Colonic mucosa (tissue), 4 donors: ENCODE measurements around the gene MLYCD. TPM values are rescaled to one million over a fixed set of nuclear protein-coding genes. Genes with fewer than 3 reads are reported as not detected.

Experiments
- DNase-seq: peaks from one replicate; pipeline ENCODE4 v3.0.0-alpha.2; 2020
- H3K27ac ChIP-seq: fragments of 200-600 bp; one replicate; pipeline ENCODE4 v1.8.0; 2021
- H3K27me3 ChIP-seq: fragments of 200-600 bp; one replicate; pipeline ENCODE4 v1.8.0; 2021
- H3K36me3 ChIP-seq: fragments of 200-600 bp; one replicate; pipeline ENCODE4 v1.8.0; 2021
- H3K4me1 ChIP-seq: fragments of 200-600 bp; one replicate; pipeline ENCODE4 v1.8.0; 2021; ENCODE audit warnings: mild to moderate bottlenecking
- H3K4me3 ChIP-seq: fragments of 200-600 bp; one replicate; pipeline ENCODE4 v1.8.0; 2021
- H3K9ac ChIP-seq, 2 donors: one replicate each; pipeline ENCODE4 v1.7.0; 2013; ENCODE audit warnings: control low read depth in 2 of 2, low read depth in 2 of 2, low read length in 2 of 2
- H3K9me3 ChIP-seq: fragments of 200-600 bp; one replicate; pipeline ENCODE4 v1.8.0; 2021
- CTCF ChIP-seq: fragments of 200-600 bp; IDR thresholded peaks from one replicate; pipeline ENCODE4 v1.8.0; 2022; ENCODE audit warnings: antibody characterized with exemption, mild to moderate bottlenecking
- intact Hi-C: fragments of 100-400 bp; cut with DNase I; formaldehyde crosslinking; loops from one replicate; pipeline ENCODE4 v1.14.1; 2022
- total RNA-seq, 2 donors: library from RNA; stranded (reverse); fragmentation: NEBNext Ultra II Directional in 1 of 2; extraction: Animal tissue kit (Norgen Biotek cat#: 25700) in 1 of 2; gene quantifications; one replicate each; pipeline ENCODE4 v1.2.1, GENCODE V29; 2021
- donor health status: healthy.
- donor health status: DM: no; HTN: no; CAD: no.
- donor health status: DM: no; HTN: no; CAD: no.

MLYCD gene
- total RNA-seq, 2 donors from 2014 or later = 5.5 to 10.6 TPM

GRCh38 chr16:83942074-83942473 lies 43.2 kb downstream of the MLYCD start:
- no peak for TF ChIP-seq CTCF
- Histone ChIP-seq H3K36me3 (no peaks in the 10 kb centered on the region), H3K9me3 (no peaks in the 10 kb centered on the region), H3K4me3 (no peak overlapping the region), H3K9ac (no peak overlapping the region), H3K4me1 (no peaks in the 10 kb centered on the region), H3K27me3 (no peaks in the 10 kb centered on the region), H3K27ac (no peak overlapping the region)
- no peak for DNase-seq
- intact Hi-C loops = no loop called here

GRCh38 chr16:83942815-83943515 lies 44.0 kb downstream of the MLYCD start:
- Histone ChIP-seq H3K27me3 (no peaks in the 10 kb centered on the region), H3K9ac (no peak overlapping the region), H3K4me1 (no peaks in the 10 kb centered on the region), H3K9me3 (no peaks in the 10 kb centered on the region), H3K27ac (no peak overlapping the region), H3K4me3 (no peak overlapping the region), H3K36me3 (no peaks in the 10 kb centered on the region)
- intact Hi-C loops = no loop called here
- TF ChIP-seq CTCF = no peak
- DNase-seq = no peak

- H3K9ac ChIP-seq = no peak overlapping the region
- H3K4me1 ChIP-seq = no peaks in the 10 kb centered on the region
- no peak overlapping the region for H3K4me3 ChIP-seq
- H3K27ac ChIP-seq = no peak overlapping the region
- H3K27me3 ChIP-seq = no peaks in the 10 kb centered on the region
- no peaks in the 10 kb centered on the region for H3K36me3 ChIP-seq
- H3K9me3 ChIP-seq = no peaks in the 10 kb centered on the region
- intact Hi-C loops = no loop called here
- no peak for TF ChIP-seq CTCF
- DNase-seq = no peak
Observed at GRCh38 chr16:83943516-83944050, 44.7 kb downstream of the MLYCD start.

- Histone ChIP-seq H3K27ac (no peak overlapping the region), H3K4me1 (no peaks in the 10 kb centered on the region), H3K27me3 (no peaks in the 10 kb centered on the region), H3K4me3 (no peak overlapping the region), H3K9me3 (no peaks in the 10 kb centered on the region), H3K36me3 (no peaks in the 10 kb centered on the region), H3K9ac (no peak overlapping the region)
- intact Hi-C loops = no loop called here
- no peak for TF ChIP-seq CTCF
- no peak for DNase-seq
Observed at GRCh38 chr16:83945587-83945986, 46.7 kb downstream of the MLYCD start.

DNA sequence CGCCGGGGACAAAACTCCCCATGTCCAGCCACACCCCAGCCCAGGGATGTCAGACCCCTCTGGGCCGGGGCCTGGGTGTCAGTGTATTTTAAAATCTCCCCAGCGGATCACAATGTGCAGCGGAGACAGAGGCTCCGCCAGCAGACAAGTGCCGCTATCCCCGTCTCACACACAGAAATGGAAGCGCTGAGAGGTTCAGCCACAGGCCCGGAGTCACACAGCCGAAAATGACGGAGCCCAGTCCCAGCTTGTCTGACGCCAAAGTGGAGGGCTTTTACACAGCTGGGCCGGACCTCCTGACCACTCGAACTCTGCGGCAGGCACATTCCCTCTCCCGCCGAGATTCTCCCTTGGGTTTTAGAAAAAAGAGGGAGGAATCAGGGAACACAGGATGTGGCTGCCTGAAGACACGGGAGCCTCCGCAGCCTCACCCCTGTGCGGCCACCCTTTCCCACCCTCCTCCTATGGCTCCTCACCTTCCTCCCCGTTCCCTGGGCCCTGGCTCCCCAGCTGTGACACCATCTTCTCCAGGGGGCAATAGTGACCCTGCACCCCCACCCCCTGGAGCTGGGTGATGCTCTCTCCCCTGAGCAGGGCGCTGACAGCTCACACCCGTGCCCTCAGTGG lies 47.4 kb downstream of the MLYCD start:
- H3K9ac ChIP-seq = no peak overlapping the region
- intact Hi-C loops = no loop called here
- no peaks in the 10 kb centered on the region for H3K27me3 ChIP-seq
- no peak overlapping the region for H3K27ac ChIP-seq
- no peak for TF ChIP-seq CTCF
- DNase-seq = no peak
- H3K4me3 ChIP-seq = no peak overlapping the region
- H3K9me3 ChIP-seq = no peaks in the 10 kb centered on the region
- H3K36me3 ChIP-seq = no peaks in the 10 kb centered on the region
- H3K4me1 ChIP-seq = no peaks in the 10 kb centered on the region
